ENCODE data around the gene FNIP1.

DNA sequence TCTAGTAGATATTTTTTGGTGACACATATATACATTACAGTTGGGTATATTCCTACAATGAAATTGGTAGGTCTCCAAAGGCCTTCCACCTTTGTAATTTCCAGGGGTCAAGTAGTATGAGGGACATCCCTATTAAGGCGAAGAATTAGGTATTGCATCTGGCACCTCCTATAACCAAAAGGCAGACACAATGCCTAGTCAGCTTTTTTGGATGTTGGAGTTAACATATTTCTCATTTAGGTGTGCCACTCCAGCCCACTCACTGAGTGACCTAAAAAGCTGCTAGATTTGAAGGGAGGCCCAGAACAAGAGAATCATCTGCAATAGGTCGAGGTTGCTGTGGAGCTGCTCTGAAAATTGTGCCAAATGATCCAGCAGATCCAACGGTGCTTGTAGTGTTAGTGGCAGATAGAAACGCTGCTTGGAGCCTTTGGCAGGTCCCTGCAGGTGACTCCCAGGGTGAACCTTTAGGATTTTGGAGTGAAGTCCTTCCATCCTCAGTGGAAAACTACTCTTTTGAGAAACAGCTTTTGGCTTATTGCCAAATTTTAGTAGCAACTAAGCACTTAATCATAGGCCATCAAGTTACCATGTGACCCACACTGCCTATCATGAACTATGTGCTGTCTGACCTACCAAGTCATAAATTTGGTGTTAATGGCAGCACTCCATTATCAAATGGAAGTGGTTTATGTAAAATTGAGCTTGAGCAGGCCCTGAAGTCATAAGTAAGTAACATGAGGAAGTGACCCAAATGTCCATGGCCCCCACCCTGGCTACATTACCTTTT is 15.7 kb upstream of the FNIP1 start:
- TF ChIP-seq POLR2AphosphoS5 (IDR thresholded peaks at IDR 0.05): no peak
- TF ChIP-seq, protein P1, sequence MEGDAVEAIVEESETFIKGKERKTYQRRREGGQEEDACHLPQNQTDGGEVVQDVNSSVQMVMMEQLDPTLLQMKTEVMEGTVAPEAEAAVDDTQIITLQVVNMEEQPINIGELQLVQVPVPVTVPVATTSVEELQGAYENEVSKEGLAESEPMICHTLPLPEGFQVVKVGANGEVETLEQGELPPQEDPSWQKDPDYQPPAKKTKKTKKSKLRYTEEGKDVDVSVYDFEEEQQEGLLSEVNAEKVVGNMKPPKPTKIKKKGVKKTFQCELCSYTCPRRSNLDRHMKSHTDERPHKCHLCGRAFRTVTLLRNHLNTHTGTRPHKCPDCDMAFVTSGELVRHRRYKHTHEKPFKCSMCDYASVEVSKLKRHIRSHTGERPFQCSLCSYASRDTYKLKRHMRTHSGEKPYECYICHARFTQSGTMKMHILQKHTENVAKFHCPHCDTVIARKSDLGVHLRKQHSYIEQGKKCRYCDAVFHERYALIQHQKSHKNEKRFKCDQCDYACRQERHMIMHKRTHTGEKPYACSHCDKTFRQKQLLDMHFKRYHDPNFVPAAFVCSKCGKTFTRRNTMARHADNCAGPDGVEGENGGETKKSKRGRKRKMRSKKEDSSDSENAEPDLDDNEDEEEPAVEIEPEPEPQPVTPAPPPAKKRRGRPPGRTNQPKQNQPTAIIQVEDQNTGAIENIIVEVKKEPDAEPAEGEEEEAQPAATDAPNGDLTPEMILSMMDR (IDR thresholded peaks at IDR 0.05): no peak

Data from transverse colon (tissue), 4 donors.